Calu3 (cell line): ENCODE results near the gene KIRREL3. TPM values are rescaled to one million over a fixed set of nuclear protein-coding genes. Genes with fewer than 3 reads are reported as not detected.

Experiments
- BruUV-seq: library from RNA; stranded (reverse); fragments of 400-500 nt; replicated peaks from 2 replicates; lab custom pipeline; 2021; lab: Mats Ljungman, UMichigan
- CTCF ChIA-PET: fragments of 300-600 bp; sonication (Branson Sonifier 250); formaldehyde crosslinking; loops from one replicate; lab custom pipeline; 2022; ENCODE audit warnings: antibody characterized with exemption; lab: Charles Lee
- DNase-seq: peaks from one replicate; pipeline ENCODE4 v3.0.0; 2022
- H3K27ac Mint-ChIP-seq: one replicate; pipeline ENCODE4 v1.8.0; 2022; ENCODE audit warnings: mixed read lengths; ENCODE audit not compliant: unreplicated experiment
- H3K27me3 Mint-ChIP-seq: one replicate; pipeline ENCODE4 v1.8.0; 2022; ENCODE audit warnings: mixed read lengths; ENCODE audit not compliant: unreplicated experiment
- H3K36me3 Mint-ChIP-seq: one replicate; pipeline ENCODE4 v1.8.0; 2022; ENCODE audit warnings: mild to moderate bottlenecking, moderate library complexity, mixed read lengths; ENCODE audit not compliant: insufficient read depth, unreplicated experiment
- H3K4me1 Mint-ChIP-seq: one replicate; pipeline ENCODE4 v1.8.0; 2022; ENCODE audit warnings: mild to moderate bottlenecking, low read depth, mixed read lengths; ENCODE audit not compliant: unreplicated experiment
- H3K4me3 Mint-ChIP-seq: one replicate; pipeline ENCODE4 v1.8.0; 2022; ENCODE audit warnings: mild to moderate bottlenecking, low read depth, moderate library complexity, mixed read lengths; ENCODE audit not compliant: unreplicated experiment
- H3K9me3 Mint-ChIP-seq: one replicate; pipeline ENCODE4 v1.8.0; 2022; ENCODE audit warnings: low read depth, mixed read lengths; ENCODE audit not compliant: unreplicated experiment
- CTCF ChIP-seq: fragments of 200-600 bp; IDR thresholded peaks from one replicate; pipeline ENCODE4 v1.8.0; 2022; ENCODE audit warnings: antibody characterized with exemption; ENCODE audit not compliant: unreplicated experiment
- intact Hi-C: fragments of 100-400 bp; cut with micrococcal nuclease; formaldehyde crosslinking; loops from one replicate; pipeline ENCODE4 v1.10.0; 2022; ENCODE audit not compliant: unreplicated experiment
- total RNA-seq: library from RNA; stranded (reverse); gene quantifications from 2 replicates; pipeline ENCODE4 v1.2.3, GENCODE V29; 2022

KIRREL3 gene
- total RNA-seq, 1 experiment from 2014 or later: 0.26 TPM

- Mint-ChIP-seq H3K27ac (no peak overlapping the region), H3K9me3 (no peaks in the 10 kb centered on the region), H3K4me1 (no peaks in the 10 kb centered on the region), H3K4me3 (no peak overlapping the region), H3K27me3 (no peaks in the 10 kb centered on the region), H3K36me3 (no peaks in the 10 kb centered on the region)
- CTCF ChIA-PET: no interaction called here
- DNase-seq: no peak
- BruUV-seq: no TSS peak
- intact Hi-C loops: no loop called here
- no peak for TF ChIP-seq CTCF
Measured at GRCh38 chr11:126587541-126587940, 413.0 kb downstream of the KIRREL3 start.

GRCh38 chr11:126585774-126586491 lies 414.6 kb downstream of the KIRREL3 start:
- no peaks in the 10 kb centered on the region for H3K9me3 Mint-ChIP-seq
- no peaks in the 10 kb centered on the region for H3K27me3 Mint-ChIP-seq
- no peak for TF ChIP-seq CTCF
- peak; percentile 73 for DNase-seq
- CTCF ChIA-PET: interaction anchor here (1.4 kb wide), 1 partner anchor 105 kb away, joined by 7 read pairs; no protein-coding TSS in a partner anchor
- H3K27ac Mint-ChIP-seq: no peak overlapping the region
- intact Hi-C loops: no loop called here
- no TSS peak for BruUV-seq
- no peaks in the 10 kb centered on the region for H3K4me1 Mint-ChIP-seq
- H3K4me3 Mint-ChIP-seq: no peak overlapping the region
- no peaks in the 10 kb centered on the region for H3K36me3 Mint-ChIP-seq

GRCh38 chr11:126585388-126585773 lies 415.2 kb downstream of the KIRREL3 start:
- DNase-seq: no peak
- no peak overlapping the region for H3K4me3 Mint-ChIP-seq
- no peak for TF ChIP-seq CTCF
- no TSS peak for BruUV-seq
- intact Hi-C loops: no loop called here
- no peaks in the 10 kb centered on the region for H3K4me1 Mint-ChIP-seq
- CTCF ChIA-PET: interaction anchor here (1.4 kb wide), 1 partner anchor 105 kb away, joined by 7 read pairs; no protein-coding TSS in a partner anchor
- H3K27me3 Mint-ChIP-seq: no peaks in the 10 kb centered on the region
- no peak overlapping the region for H3K27ac Mint-ChIP-seq
- H3K36me3 Mint-ChIP-seq: no peaks in the 10 kb centered on the region
- H3K9me3 Mint-ChIP-seq: no peaks in the 10 kb centered on the region

GRCh38 chr11:126583594-126584427 lies 416.8 kb downstream of the KIRREL3 start:
- Mint-ChIP-seq H3K27ac (no peak overlapping the region), H3K9me3 (no peaks in the 10 kb centered on the region), H3K36me3 (no peaks in the 10 kb centered on the region), H3K4me3 (no peak overlapping the region), H3K27me3 (peaks cover 10% of the 10 kb centered on the region), H3K4me1 (no peaks in the 10 kb centered on the region)
- no peak for TF ChIP-seq CTCF
- BruUV-seq: no TSS peak
- CTCF ChIA-PET: no interaction called here
- no peak for DNase-seq
- intact Hi-C loops: no loop called here
